OCI-LY7 (cell line): ENCODE data around the gene LRBA.

Source experiments
- EZH2phosphoT487 ChIP-seq: fragments of 200-600 bp; sonication (generic); IDR thresholded peaks from 2 replicates; pipeline ENCODE4 v1.6.1; 2018; ENCODE audit warnings: low read depth, borderline replicate concordance, mild to moderate bottlenecking, mixed run types, antibody characterized with exemption, low read length, moderate library complexity, mixed read lengths
- TF ChIP-seq, protein P1 (sequence below): fragments of 200-600 bp; sonication (generic); conservative IDR thresholded peaks from 2 replicates; pipeline ENCODE4 v1.5.1; 2014; ENCODE audit warnings: mild to moderate bottlenecking, antibody characterized with exemption, low read length, moderate library complexity, mixed read lengths

DNA sequence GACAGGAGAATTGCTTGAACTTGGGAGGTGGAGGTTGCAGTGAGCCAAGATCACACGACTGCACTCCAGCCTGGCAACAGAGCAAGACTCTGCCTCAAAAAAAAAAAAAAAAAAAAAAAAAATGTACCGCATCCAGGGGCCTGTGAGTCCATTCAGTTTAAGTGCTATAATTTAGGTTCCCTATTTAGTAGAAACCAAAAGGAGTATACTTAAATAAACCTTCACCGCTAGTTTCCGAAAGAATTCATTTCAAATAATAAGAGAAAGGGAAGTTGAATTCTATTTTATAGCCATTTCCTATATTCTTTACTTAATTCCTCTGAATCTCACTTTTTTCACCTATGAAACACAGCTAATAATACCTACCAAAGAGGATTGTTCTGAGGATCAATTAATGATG is 20.8 kb upstream of the LRBA start:
- TF ChIP-seq, protein P1, sequence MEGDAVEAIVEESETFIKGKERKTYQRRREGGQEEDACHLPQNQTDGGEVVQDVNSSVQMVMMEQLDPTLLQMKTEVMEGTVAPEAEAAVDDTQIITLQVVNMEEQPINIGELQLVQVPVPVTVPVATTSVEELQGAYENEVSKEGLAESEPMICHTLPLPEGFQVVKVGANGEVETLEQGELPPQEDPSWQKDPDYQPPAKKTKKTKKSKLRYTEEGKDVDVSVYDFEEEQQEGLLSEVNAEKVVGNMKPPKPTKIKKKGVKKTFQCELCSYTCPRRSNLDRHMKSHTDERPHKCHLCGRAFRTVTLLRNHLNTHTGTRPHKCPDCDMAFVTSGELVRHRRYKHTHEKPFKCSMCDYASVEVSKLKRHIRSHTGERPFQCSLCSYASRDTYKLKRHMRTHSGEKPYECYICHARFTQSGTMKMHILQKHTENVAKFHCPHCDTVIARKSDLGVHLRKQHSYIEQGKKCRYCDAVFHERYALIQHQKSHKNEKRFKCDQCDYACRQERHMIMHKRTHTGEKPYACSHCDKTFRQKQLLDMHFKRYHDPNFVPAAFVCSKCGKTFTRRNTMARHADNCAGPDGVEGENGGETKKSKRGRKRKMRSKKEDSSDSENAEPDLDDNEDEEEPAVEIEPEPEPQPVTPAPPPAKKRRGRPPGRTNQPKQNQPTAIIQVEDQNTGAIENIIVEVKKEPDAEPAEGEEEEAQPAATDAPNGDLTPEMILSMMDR, result no peak
- TF ChIP-seq EZH2phosphoT487, result no peak
